ENCODE data around the gene FAM43A.

Gene FAM43A

DNA sequence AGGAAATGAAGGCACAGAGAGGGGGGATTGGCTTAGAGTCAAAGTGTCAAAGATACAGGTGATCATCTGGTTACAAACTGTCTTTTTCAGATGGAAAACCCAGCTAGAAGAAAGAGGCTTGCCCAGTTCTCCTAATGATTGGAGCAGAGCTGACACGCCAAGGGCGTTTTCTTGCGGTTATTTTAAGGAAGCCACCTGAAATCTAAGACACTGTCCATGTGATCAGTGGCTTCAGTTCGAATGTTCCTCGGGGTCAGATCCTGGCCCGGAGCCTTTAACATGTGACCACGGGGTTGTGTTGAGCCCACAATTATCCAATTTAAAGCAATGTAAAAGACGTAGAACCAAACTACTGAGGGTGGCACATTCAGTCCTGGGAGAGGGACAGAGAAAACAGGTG is 19.5 kb downstream of the FAM43A start:
- no peak for DNase-seq (ENCODE audit: low read depth)
- H3K4me3 ChIP-seq (ENCODE audit: low read depth, low read length), result no peak overlapping the region
- TF ChIP-seq, protein P1, sequence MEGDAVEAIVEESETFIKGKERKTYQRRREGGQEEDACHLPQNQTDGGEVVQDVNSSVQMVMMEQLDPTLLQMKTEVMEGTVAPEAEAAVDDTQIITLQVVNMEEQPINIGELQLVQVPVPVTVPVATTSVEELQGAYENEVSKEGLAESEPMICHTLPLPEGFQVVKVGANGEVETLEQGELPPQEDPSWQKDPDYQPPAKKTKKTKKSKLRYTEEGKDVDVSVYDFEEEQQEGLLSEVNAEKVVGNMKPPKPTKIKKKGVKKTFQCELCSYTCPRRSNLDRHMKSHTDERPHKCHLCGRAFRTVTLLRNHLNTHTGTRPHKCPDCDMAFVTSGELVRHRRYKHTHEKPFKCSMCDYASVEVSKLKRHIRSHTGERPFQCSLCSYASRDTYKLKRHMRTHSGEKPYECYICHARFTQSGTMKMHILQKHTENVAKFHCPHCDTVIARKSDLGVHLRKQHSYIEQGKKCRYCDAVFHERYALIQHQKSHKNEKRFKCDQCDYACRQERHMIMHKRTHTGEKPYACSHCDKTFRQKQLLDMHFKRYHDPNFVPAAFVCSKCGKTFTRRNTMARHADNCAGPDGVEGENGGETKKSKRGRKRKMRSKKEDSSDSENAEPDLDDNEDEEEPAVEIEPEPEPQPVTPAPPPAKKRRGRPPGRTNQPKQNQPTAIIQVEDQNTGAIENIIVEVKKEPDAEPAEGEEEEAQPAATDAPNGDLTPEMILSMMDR (IDR thresholded peaks at IDR 0.05; ENCODE audit: control insufficient read depth, extremely low read depth, insufficient read depth), result no peak

DNA sequence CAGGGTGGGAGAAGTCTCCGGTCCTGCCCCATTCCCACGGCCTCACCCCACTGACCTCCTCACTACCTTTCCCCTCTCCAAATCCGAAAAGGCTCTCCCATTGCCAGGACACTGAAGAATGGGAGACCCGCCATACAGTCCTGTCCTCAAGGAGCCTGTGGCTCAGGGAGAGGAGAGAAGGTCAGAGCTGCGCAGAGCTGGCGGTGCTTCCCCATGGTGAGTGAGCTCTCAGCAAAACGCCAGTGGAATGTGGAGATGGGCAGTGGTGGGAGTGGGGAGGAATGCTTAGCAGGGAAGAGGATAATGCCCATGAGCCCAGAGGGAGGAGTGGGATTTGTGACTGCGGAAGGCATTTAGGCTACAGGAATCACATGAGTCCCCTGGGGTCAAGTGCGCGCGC is 20.1 kb downstream of the FAM43A start:
- DNase-seq (ENCODE audit: low read depth), result no peak
- TF ChIP-seq, protein P1 (IDR thresholded peaks at IDR 0.05; ENCODE audit: control insufficient read depth, extremely low read depth, insufficient read depth), result no peak
- H3K4me3 ChIP-seq (ENCODE audit: low read depth, low read length), result no peak overlapping the region

DNA sequence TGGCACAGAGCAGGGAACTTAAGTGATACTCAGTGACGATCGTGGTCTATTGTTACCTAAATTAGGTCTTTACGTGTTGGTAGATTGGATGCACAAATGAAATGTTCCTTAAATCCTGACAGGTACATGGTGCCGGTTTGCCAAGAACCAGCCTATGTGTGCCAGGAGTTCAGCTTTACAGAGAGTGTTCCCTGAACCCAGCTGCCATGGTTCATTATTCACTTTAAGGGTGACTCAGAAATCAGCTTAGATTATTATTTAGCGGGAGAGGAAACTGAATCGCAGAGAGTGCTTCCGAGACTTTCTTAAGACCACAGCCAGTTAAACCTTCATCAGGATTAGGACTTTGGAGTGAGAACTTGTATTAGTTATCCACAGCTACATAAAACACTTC is 21.5 kb downstream of the FAM43A start:
- no peak for DNase-seq (ENCODE audit: low read depth)
- H3K4me3 ChIP-seq (ENCODE audit: low read depth, low read length), result no peak overlapping the region
- TF ChIP-seq, protein P1 (IDR thresholded peaks at IDR 0.05; ENCODE audit: control insufficient read depth, extremely low read depth, insufficient read depth), result no peak

DNA sequence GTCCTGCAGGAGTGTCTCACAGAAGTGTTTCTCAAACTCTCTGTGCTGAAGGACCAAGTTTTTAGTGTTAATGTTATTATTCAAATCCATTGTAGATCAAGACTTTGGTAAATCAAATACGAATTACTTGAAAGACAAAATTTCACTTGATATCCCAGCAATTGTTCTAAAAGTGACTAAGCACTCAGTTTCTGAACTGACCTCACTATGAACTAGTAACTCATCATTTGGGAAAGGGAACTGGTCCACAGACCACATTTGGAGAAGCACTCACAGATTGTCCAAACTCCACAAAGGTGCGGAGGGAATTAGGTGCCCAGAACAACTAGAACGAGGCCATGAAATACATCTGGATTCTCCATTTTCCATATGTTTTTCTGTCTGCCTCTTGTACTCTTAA is 25.6 kb downstream of the FAM43A start:
- TF ChIP-seq, protein P1 (IDR thresholded peaks at IDR 0.05; ENCODE audit: control insufficient read depth, extremely low read depth, insufficient read depth), result no peak
- DNase-seq (ENCODE audit: low read depth), result no peak
- no peak overlapping the region for H3K4me3 ChIP-seq (ENCODE audit: low read depth, low read length)

DNA sequence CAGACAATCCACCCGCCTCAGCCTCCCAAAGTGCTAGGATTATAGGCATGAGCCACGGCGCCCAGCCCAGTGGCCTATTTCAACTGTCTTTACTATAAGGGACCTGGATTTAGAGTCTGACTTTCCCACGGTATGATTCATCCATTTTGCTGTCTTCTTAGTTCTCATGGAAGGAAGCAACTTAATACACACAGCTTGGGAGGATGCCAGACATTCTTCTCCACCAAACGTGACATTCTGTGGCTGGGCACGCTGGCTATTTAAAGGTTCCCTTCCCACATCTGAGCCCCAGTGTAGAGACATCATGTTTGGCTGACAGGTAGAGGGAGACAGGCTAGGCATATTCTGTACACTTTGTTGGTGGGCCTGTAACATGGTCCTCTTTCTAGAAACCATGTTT is 26.2 kb downstream of the FAM43A start:
- H3K4me3 ChIP-seq (ENCODE audit: low read depth, low read length), result no peak overlapping the region
- DNase-seq (ENCODE audit: low read depth), result no peak
- TF ChIP-seq, protein P1 (IDR thresholded peaks at IDR 0.05; ENCODE audit: control insufficient read depth, extremely low read depth, insufficient read depth), result no peak

DNA sequence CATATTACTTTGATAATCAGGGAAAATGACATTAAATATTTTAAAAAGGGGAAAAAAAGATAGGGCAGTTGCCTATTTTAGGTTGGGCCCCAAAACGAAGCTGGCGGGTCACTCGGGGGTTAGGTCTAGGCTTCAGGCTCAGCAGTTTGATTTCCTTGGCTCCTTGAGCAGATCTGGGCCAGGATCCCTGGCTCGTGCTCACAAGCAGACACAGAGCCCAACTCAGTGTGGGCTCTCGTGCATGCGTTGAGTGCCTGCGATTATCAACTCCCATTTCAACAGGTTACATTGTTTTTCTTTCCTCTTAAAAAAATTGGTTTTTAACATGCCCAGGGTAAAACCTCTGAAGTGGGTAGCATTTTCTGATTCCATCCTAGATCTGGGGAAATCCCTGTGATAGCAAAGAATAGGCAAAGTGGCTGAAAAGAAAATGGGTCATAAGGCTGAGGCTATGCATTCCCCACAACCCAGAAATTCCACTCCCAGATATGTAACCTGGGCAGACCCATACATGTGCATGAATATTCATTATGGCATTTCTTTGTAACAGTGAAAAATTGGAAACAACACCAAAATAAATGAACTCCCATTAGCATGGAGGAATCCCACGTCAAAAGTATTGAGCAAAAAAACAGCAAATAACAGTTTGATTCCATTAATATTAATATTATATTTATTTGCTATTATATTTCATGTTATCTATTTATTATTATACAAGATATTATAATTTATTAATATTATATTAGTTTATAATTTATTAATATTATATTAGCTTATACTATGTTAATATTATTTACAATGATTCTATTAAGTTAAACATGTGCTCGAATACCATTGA is 27.8 kb downstream of the FAM43A start:
- DNase-seq (ENCODE audit: low read depth), result no peak

More for the DNA sequence above, 27.8 kb downstream of the FAM43A start:
- H3K4me3 ChIP-seq (ENCODE audit: low read depth, low read length), result no peak overlapping the region
- TF ChIP-seq, protein P1 (IDR thresholded peaks at IDR 0.05; ENCODE audit: control insufficient read depth, extremely low read depth, insufficient read depth), result no peak
